IPS-18a (cell line): ENCODE data around the gene ABCC5.
"Not testable (repeated sequence)": the region's sequence is repeated elsewhere in the genome, so short reads cannot be mapped to it uniquely, and the experiment has no call there.

ENCODE experiments used
- H3K27ac ChIP-seq: one replicate; pipeline ENCODE4 v1.5.1; 2013; ENCODE audit warnings: low read length
- H3K27me3 ChIP-seq: one replicate; pipeline ENCODE4 v1.6.1; 2013; ENCODE audit warnings: mild to moderate bottlenecking, low read length; ENCODE audit not compliant: control insufficient read depth, insufficient read depth
- H3K36me3 ChIP-seq: one replicate; pipeline ENCODE4 v1.6.1; 2013; ENCODE audit warnings: low read depth, low read length; ENCODE audit not compliant: control insufficient read depth
- H3K4me1 ChIP-seq: one replicate; pipeline ENCODE4 v1.6.1; 2013; ENCODE audit warnings: low read depth, low read length; ENCODE audit not compliant: control insufficient read depth
- H3K4me3 ChIP-seq: one replicate; pipeline ENCODE4 v1.5.1; 2013; ENCODE audit warnings: low read length
- H3K9ac ChIP-seq: one replicate; pipeline ENCODE4 v1.6.1; 2013; ENCODE audit warnings: mild to moderate bottlenecking, low read length, moderate library complexity
- H3K9me3 ChIP-seq: one replicate; pipeline ENCODE4 v1.6.1; 2013; ENCODE audit warnings: low read depth, low read length; ENCODE audit not compliant: control insufficient read depth

ABCC5 gene

DNA sequence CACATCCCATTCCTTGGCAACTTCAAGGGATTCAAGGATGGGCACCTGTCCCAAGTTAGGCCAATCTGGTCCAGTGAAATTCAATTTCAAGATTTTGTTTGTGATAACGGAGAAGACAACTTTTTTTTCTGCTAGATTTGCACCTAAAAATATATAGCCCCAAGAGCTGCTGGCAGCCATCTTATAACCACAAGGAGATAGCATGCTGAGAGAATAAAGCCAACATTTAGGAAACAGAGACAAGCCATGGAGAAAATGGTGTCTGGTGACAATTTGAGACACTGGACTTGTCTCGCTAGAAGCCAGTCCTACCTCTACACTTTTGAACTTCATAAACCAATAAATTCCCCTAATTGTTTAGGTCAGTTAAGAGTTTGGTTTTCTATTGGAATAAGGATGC is 138.4 kb downstream of the ABCC5 start:
- Histone ChIP-seq H3K27me3 (no peaks in the 10 kb centered on the region), H3K9me3 (no peaks in the 10 kb centered on the region), H3K4me1 (peaks cover 6% of the 10 kb centered on the region), H3K9ac (no peak overlapping the region), H3K36me3 (no peaks in the 10 kb centered on the region), H3K27ac (no peak overlapping the region), H3K4me3 (no peak overlapping the region)

GRCh38 chr3:183878071-183878470 is 139.6 kb downstream of the ABCC5 start:
- no peak overlapping the region for H3K9ac ChIP-seq
- no peaks in the 10 kb centered on the region for H3K36me3 ChIP-seq
- no peak overlapping the region for H3K27ac ChIP-seq
- no peaks in the 10 kb centered on the region for H3K27me3 ChIP-seq
- H3K4me1 ChIP-seq = no peaks in the 10 kb centered on the region
- H3K9me3 ChIP-seq = no peaks in the 10 kb centered on the region
- no peak overlapping the region for H3K4me3 ChIP-seq

DNA sequence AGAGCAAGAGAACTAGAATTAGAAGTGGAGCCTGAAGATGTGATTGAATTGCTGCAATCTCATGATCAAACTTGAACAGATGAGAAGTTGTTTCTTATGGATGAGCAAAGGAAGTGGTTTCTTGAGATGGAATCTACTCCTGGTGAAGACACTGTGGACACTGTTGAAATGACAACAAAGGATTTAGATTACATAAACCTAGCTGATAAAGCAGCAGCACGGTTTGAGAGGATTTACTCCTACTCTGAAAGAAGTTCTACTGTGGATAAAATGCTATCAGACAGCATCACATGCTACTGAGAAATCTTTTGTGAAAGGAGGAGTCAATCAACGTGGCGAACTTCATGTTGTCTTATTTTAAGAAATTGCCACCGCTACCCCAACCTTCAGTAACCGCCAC is 140.5 kb downstream of the ABCC5 start:
- not testable (repeated sequence) for H3K4me1 ChIP-seq, H3K27ac ChIP-seq, H3K36me3 ChIP-seq, H3K9me3 ChIP-seq, H3K9ac ChIP-seq, H3K4me3 ChIP-seq, H3K27me3 ChIP-seq

- Histone ChIP-seq H3K4me3 (no peak overlapping the region), H3K9ac (no peak overlapping the region), H3K9me3 (no peaks in the 10 kb centered on the region), H3K36me3 (no peaks in the 10 kb centered on the region), H3K4me1 (no peaks in the 10 kb centered on the region), H3K27me3 (no peaks in the 10 kb centered on the region), H3K27ac (no peak overlapping the region)
Observed at GRCh38 chr3:183875411-183875810, 142.3 kb downstream of the ABCC5 start.

DNA sequence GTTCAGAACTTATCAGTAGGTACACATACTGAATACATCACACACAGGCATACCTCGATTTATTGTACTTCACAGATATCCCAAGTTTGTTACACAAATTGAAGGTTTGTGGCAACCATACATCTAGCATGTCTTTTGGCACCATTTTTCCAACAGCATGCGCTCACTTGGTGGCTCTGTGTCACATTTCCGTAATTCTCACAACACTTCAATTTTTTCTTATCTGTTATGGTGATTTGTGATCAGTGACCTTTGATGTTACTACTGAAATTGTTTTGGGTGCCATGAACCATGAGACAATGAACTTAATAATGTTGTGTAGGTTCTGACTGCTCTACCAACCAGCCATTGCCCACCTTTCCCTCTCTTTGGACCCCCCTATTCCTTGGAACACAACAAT is 143.8 kb downstream of the ABCC5 start:
- Histone ChIP-seq H3K27ac (no peak overlapping the region), H3K4me1 (no peaks in the 10 kb centered on the region), H3K4me3 (no peak overlapping the region), H3K9me3 (no peaks in the 10 kb centered on the region), H3K36me3 (no peaks in the 10 kb centered on the region), H3K9ac (no peak overlapping the region), H3K27me3 (no peaks in the 10 kb centered on the region)

GRCh38 chr3:183871541-183871940 is 146.1 kb downstream of the ABCC5 start:
- no peaks in the 10 kb centered on the region for H3K9me3 ChIP-seq
- H3K9ac ChIP-seq = no peak overlapping the region
- no peak overlapping the region for H3K27ac ChIP-seq
- no peaks in the 10 kb centered on the region for H3K27me3 ChIP-seq
- H3K4me1 ChIP-seq = no peaks in the 10 kb centered on the region
- peaks cover 11% of the 10 kb centered on the region for H3K36me3 ChIP-seq
- H3K4me3 ChIP-seq = no peak overlapping the region

- no peaks in the 10 kb centered on the region for H3K27me3 ChIP-seq
- no peak overlapping the region for H3K4me3 ChIP-seq
- H3K27ac ChIP-seq = no peak overlapping the region
- no peaks in the 10 kb centered on the region for H3K9me3 ChIP-seq
- no peak overlapping the region for H3K9ac ChIP-seq
- peaks cover 21% of the 10 kb centered on the region for H3K36me3 ChIP-seq
- no peaks in the 10 kb centered on the region for H3K4me1 ChIP-seq
Observed at GRCh38 chr3:183870563-183870962, 147.1 kb downstream of the ABCC5 start.
